HFF-Myc (cell line): ENCODE results near the gene LONP1.

Source experiments
- DNase-seq: peaks from one replicate; pipeline ENCODE4 v3.0.0-alpha.2; 2011; ENCODE audit warnings: low read depth; ENCODE audit errors: extremely low read depth
- H3K4me3 ChIP-seq: replicated peaks from 2 replicates; pipeline ENCODE4 v1.5.1; 2011; ENCODE audit warnings: low read depth, mild to moderate bottlenecking, control low read depth, low read length
- TF ChIP-seq, protein P1 (sequence below): IDR thresholded peaks from 2 replicates; pipeline ENCODE4 v1.5.1; 2012; ENCODE audit warnings: mild to moderate bottlenecking, low read depth, low read length, control low read depth; ENCODE audit errors: missing control alignments

The LONP1 gene

DNA sequence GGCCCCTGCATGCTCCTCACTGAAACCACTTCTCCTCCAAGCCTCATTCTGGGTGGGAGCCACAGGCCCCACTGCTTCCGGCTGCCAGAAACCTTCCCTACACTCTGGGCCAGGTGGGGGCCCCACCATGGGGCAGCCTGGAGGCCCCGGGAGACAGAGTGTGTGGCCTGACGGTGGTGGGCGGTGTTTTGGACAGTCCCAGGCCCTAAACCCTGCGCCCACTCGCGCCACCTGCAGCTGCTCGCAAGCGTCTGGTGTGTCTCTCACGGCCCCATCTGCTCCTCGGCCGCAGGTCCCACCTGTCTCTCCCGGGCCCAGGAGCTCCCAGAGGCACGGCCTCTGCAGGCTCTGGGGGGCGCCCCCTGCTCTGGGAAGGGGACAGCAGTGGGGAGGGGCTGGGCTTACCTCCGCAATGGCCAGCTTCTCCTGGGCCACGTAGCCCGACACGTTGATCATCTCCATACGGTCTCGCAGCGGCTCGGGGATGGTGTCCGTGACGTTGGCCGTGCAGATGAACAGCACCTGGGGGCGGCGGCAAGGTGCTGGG lies 24.2 kb downstream of the LONP1 start:
- no peak for DNase-seq
- TF ChIP-seq, protein P1, sequence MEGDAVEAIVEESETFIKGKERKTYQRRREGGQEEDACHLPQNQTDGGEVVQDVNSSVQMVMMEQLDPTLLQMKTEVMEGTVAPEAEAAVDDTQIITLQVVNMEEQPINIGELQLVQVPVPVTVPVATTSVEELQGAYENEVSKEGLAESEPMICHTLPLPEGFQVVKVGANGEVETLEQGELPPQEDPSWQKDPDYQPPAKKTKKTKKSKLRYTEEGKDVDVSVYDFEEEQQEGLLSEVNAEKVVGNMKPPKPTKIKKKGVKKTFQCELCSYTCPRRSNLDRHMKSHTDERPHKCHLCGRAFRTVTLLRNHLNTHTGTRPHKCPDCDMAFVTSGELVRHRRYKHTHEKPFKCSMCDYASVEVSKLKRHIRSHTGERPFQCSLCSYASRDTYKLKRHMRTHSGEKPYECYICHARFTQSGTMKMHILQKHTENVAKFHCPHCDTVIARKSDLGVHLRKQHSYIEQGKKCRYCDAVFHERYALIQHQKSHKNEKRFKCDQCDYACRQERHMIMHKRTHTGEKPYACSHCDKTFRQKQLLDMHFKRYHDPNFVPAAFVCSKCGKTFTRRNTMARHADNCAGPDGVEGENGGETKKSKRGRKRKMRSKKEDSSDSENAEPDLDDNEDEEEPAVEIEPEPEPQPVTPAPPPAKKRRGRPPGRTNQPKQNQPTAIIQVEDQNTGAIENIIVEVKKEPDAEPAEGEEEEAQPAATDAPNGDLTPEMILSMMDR: no peak
- H3K4me3 ChIP-seq: no peak overlapping the region

DNA sequence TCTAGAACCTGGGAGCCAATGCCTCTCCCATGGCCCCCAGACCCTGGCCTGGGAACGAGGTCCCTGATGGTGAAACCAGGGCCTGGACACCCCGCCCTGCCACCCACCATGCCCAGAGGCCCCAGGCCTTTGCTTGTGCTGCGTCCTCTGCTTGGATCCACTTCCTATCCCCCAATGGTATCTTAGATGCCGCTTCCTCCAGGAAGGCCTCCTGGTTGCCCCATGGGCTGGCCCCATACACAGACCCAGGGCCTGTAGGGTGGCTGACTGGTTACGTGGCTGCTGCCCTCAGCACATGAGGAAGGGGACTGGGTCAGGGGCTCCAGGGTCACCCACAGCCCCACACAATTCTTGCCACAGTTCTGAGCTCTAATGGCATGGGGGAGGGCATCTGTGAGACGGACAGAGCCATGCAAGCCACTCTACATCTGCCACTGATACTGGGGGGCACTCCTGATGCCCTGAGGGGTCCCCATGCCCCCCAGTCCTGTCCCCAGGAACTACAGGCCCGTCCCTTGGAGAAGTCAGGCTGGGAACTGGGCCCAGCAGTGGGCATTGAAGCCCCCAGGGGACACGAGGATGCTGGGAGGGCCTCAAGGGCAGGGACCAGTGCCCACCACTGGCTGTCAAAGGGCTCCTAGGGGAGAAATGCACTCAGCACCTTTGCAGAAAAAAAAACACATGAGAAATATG lies 24.8 kb downstream of the LONP1 start:
- TF ChIP-seq, protein P1: no peak
- H3K4me3 ChIP-seq: no peak overlapping the region
- DNase-seq: no peak

- no peak overlapping the region for H3K4me3 ChIP-seq
- no peak for DNase-seq
- TF ChIP-seq, protein P1: no peak
Observed at GRCh38 chr19:5694167-5694955, 25.6 kb downstream of the LONP1 start.

GRCh38 chr19:5693195-5694166 lies 26.5 kb downstream of the LONP1 start:
- no peak for DNase-seq
- TF ChIP-seq, protein P1: no peak
- no peak overlapping the region for H3K4me3 ChIP-seq

GRCh38 chr19:5692723-5693194 lies 27.2 kb downstream of the LONP1 start:
- peak overlapping the region; percentile 75 for H3K4me3 ChIP-seq
- TF ChIP-seq, protein P1: no peak
- DNase-seq: no peak
